Fibroblast of peridontal ligament (primary cell): ENCODE results near the gene NFATC1.
A peak's percentile ranks its signal among the peaks of the same experiment; 100 is the strongest.
"Not testable (repeated sequence)": the region's sequence is repeated elsewhere in the genome, so short reads cannot be mapped to it uniquely, and the experiment has no call there.

ENCODE experiments used
- DNase-seq: peaks from one replicate; pipeline ENCODE4 v3.0.0-alpha.2; 2010; ENCODE audit errors: extremely low read depth

NFATC1 gene

GRCh38 chr18:79489051-79489898, 93.5 kb downstream of the NFATC1 start:
- DNase-seq, result no peak

DNA sequence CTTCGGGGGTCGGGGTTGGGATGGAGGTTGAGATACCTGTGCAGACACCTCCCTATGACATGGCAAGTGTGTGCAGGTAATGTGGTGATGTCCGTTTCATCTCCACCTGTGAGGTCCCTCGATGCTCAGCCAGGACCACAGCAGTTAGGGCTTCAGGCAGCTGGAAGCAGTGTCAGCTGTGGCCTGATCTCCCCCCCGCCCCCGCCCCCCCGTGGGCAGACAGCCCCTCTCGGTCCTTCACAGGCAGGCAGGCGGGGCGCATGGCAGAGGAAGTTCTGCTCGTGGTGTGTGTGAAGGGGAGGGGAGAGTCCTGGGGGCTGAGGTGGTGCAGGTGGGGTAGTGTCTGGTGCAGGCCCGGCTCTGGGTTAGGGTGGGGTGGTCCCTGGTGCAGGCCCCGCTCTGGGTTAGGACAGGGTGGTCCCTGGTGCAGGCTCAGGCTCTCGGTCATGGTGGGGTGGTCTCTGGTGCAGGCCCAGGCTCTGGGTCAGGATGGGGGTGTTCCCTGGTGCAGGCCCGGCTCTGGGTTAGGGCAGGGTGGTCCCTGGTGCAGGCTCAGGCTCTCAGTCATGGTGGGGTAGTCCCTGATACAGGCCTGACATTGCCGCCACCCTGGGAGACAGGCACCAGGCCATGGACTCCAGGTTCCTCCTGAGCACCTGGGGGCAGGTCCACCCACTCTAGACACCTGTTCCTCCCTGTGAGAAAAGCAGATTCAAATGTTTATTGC, 94.3 kb downstream of the NFATC1 start:
- no peak for DNase-seq

DNA sequence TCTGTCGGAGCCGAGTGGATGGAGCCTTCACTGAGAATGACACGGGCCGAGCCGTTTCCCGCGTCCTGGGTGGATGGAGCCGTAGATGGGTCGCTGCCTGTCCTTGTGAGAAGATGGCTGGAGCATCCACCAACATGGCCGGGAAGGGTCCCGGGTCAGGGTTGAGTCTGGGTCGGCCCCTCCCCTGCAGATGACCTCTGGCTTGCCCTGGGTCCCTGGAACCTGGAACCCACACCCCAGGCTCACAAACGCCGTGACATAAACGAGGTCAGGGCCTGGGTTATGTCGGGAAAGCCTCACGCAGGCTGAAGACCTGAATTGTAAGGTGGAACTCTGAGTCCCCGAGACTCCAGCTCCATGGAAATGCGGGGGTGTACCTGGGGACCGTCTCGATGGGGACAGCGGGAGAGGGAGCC, 94.9 kb downstream of the NFATC1 start:
- no peak for DNase-seq

DNA sequence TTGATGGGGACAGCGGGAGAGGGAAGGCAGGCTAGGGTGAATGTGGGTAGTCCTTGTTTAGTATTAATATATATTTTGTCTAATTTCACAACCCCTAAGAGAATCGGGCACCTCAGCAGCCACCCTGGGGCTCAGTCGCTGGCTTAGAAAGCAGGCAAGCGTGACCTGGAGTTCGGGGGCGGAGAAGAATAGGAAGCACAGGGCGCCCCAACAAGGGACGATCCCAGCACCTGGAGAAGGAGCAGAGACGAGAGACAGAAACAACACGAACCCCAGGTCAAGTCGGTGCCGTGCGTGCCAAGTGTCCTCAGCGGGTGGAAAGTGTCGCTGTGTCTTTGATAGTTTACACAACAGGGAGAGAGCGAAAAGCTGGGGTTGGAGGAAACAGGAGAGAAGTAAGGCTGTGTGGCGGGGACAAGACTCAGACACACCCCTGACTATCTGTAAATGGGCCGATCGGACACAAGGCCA, 95.4 kb downstream of the NFATC1 start:
- no peak for DNase-seq

GRCh38 chr18:79493211-79493800, 97.6 kb downstream of the NFATC1 start:
- no peak for DNase-seq

DNA sequence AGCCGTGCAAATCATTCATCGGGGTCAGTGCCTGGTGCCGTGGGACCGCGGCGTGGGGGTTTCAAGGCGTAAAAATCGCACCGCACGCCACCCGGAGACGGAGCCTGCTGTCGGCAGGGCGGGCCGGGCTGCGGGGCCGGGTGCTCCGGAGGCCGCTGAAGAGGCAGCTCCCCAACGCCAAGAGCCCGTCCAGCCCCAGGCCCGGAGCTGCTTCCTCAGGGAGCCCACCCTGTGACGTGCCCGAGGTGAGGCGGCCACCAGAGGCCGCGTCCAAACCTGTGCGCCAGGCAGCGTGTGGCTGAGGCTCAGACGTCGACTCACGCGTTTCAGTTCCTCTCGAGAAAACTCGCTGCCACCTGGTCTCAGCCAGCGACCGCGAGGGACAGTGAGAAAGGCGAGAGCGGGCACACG, 98.1 kb downstream of the NFATC1 start:
- no peak for DNase-seq

- DNase-seq, result no peak
Measured at GRCh38 chr18:79494936-79495335, 99.2 kb downstream of the NFATC1 start.

DNA sequence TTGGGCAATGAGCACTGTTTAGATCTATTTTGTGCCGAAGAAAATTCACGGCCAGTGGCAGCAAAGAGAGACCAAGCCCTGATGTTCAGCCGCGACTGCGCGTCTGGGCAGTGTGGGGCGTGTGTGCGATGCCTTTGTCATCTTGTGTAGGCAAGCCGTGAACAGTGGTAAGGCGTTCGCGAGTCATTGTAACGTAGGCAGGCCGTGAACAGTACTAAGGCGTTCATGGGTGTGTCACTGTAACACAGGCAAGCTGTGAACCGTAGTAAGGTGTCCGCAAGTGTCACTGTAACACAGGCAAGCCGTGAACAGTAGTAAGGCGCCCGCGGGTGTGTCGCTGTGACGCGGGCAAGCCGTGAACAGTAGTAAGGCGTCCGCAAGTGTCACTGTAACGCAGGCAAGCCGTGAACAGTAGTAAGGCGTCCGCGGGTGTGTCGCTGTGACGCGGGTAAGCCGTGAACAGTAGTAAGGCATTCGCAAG, 99.9 kb downstream of the NFATC1 start:
- DNase-seq, result no peak

GRCh38 chr18:79496237-79496977, 100.7 kb downstream of the NFATC1 start:
- DNase-seq, result no peak

DNA sequence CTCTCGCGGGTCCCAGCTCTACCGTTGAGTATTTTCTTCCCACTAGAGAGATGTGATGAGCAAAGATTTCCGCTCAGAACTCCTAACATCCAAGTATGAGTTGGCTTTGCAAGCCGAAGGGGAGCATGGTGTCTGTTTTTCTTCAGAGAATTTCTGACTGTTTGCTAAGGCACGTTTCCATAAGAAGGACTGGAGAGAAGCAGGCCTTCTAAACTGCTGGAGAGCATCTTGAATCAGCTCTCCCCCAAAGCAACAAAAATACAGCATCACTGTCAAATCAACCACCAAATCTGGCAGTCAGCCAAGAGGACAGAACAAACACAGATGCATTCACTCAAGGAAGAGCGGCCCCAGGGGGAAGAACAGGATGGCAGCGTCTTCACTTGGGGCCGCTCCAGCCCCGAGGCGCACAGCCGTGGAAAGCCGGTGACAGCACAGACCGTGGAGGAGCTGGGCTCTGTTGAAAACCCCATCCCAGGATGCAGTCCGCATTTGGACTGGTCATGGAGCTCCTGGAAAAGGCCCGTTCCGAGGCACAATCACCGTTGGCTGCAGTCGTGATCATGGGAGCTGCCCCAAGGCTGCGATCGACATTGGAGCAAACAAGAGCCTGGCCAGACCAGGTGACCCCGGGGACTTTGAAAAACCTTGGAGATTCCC, 101.4 kb downstream of the NFATC1 start:
- DNase-seq, result no peak

DNA sequence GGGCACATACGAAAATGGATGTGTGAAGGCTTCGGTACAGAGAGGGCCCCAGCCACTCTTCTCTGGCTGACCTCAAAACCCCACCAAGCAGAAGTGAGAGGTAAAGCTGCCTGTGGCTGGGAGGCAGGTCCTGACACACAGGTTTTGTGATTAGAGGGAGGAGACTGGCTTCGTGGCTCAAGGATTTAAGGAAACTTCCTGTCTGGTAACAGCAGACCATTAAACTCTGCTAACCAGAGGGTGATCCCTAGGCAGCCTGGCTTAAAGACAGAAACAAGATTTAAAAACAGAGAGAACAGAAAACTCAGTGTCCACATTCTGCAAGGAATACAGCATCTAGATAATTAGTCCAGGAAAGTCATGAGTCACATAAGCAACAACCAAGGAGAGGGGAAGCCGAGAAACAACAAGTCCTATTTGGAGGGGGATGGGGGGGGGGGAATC, 101.9 kb downstream of the NFATC1 start:
- no peak for DNase-seq

DNA sequence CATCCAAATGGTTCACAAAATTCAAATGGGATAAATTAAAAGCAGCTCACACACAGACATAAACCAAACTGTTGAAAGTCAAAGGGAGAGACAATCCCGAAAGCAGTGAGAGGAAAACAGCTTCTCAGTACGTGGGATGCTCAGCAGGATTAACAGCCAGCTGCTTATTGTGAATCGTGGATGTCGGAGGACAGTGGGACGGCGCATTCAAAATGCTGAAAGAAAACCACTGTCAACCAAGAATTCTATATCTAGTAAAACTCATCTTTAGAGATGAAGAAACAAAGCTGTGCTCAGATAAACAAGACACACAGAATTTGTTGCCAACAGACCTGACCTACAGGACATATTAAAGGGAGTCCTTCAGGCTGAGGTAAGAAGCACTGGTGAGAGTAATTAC, 102.9 kb downstream of the NFATC1 start:
- DNase-seq, result no peak

- DNase-seq, result no peak
Measured at GRCh38 chr18:79501006-79501405, 105.3 kb downstream of the NFATC1 start.

DNA sequence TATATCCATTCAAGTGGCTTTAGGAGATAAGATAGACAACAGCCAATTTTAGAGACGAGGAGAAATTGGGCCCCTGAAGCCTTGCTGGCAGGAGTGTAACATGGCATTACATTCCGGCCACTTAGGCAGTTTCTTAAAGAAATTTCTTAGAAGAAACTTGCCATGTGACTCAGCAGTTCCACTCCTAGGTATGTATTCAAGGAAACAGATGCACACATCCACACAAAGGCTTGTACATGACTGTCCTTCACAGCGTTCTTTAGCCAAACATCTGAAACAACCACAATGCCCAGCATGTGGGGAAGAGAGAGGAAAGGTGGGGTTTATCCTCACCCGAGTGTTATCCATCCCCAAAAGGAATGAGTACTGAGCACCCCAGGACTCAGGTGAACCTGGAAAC, 107.1 kb downstream of the NFATC1 start:
- no peak for DNase-seq

GRCh38 chr18:79503406-79503805, 107.7 kb downstream of the NFATC1 start:
- no peak for DNase-seq

- DNase-seq, result no peak
Measured at GRCh38 chr18:79504034-79504433, 108.3 kb downstream of the NFATC1 start.

DNA sequence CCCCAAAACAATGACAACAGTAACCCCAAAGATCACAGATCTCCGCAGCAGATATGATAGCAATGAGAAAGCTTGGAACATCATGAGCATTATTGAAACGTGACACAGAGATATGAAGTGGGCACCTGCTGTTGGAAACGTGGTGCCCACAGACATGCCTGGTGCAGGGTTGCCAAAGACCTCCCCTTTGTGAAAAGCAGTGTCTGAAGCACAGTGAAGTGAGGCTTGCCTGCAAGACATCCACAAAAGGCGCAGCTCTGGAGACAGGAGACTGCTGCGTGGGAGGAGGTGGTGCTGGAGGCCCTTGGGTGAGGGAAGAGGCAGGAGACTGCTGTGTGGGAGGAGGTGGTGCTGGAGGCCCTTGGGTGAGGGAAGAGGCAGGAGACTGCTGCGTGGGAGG, 108.8 kb downstream of the NFATC1 start:
- not testable (repeated sequence) for DNase-seq

DNA sequence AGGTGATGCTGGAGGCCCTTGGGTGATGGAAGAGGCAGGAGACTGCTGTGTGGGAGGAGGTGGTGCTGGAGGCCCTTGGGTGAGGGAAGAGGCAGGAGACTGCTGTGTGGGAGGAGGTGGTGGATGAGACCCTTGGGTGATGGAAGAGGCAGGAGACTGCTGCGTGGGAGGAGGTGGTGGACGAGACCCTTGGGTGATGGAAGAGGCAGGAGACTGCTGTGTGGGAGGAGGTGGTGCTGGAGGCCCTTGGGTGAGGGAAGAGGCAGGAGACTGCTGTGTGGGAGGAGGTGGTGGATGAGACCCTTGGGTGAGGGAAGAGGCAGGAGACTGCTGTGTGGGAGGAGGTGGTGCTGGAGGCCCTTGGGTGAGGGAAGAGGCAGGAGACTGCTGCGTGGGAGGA, 109.7 kb downstream of the NFATC1 start:
- not testable (repeated sequence) for DNase-seq

DNA sequence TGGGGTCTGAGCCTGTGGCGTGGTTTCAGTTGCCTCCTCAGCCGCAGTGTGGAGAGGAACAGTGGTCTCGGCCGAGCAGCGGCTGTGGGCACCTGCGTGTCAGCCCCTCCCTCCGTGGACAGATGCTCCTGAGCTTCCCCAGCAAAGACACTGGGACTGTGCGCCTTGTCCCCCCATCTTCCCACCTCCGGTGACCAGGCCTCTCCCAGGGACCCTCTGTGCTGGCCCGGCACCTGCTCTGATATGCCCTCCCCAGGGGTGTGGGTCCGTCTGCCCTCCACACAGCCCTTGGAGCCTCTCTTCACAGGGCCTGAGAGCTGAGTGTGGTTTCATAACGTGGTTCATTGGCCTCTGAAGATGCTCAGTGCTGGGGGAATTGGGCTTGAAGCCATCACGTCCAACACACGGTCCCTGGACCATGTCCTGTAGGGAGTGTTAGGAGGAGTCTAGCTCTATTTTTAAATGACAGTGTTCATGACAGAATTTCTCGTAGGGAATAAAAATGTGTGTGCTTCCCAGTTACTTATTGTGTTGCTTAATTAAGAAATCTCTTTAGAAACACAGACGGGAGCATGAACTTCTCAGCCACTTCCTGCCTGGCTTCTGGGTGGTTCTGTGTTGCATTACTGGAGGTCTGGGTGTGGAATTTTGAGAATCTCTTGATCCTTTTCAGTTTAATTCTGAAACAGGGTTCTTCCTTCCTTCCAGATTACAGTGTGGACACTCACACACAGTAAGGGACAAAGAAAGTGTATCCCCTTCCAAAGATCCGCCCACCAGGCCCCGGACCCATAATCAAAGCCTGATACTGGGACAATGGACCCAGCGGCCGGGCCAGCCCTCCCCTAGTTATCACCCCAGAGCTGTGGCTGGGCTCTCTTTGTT, 110.7 kb downstream of the NFATC1 start:
- DNase-seq, result peak; percentile 20

- peak; percentile 49 for DNase-seq
Measured at GRCh38 chr18:79507076-79507545, 111.4 kb downstream of the NFATC1 start.
